HepG2 (cell line): ENCODE measurements around the gene CFAP100.

Experiments used
- AGO2 ChIP-seq: fragments of 200-400 bp; formaldehyde crosslinking; optimal IDR thresholded peaks from 2 replicates; pipeline ENCODE3; 2017; ENCODE audit warnings: mild to moderate bottlenecking, low read depth, low read length, moderate library complexity
- BCL3 ChIP-seq: sonication (generic); formaldehyde crosslinking; IDR thresholded peaks from 2 replicates; pipeline ENCODE4 v1.5.1; 2020; ENCODE audit warnings: mild to moderate bottlenecking, missing genetic modification reagents, moderate library complexity
- EP300 ChIP-seq, 3 experiments: sonication (generic) in 1 of 3; formaldehyde crosslinking in 1 of 3; IDR thresholded peaks; 2 replicates each; pipeline versions ENCODE4 v1.5.1 to v1.6.1; 2011 to 2020; ENCODE audit warnings: low read depth in 2 of 3, low read length in 2 of 3, borderline replicate concordance in 1 of 3, improper control_type of control experiment in 1 of 3, mild to moderate bottlenecking in 1 of 3, missing genetic modification reagents in 1 of 3, moderate library complexity in 1 of 3
- EZH2 ChIP-seq: conservative IDR thresholded peaks from 2 replicates; pipeline ENCODE4 v1.6.1; 2012; ENCODE audit warnings: mild to moderate bottlenecking, low read depth, low read length, moderate library complexity
- HNRNPH1 ChIP-seq: fragments of 200-400 bp; formaldehyde crosslinking; optimal IDR thresholded peaks from 2 replicates; pipeline ENCODE3; 2017; ENCODE audit warnings: mild to moderate bottlenecking, low read depth, low read length
- IRF1 ChIP-seq: sonication (generic); formaldehyde crosslinking; IDR thresholded peaks from 2 replicates; pipeline ENCODE4 v1.4.0; 2020; ENCODE audit warnings: low read depth, mild to moderate bottlenecking, missing genetic modification reagents
- LCORL ChIP-seq, 2 experiments: fragments of 450-650 bp in 1 of 2; sonication (generic) in 1 of 2; formaldehyde crosslinking in 1 of 2; IDR thresholded peaks; 2 replicates each; pipeline versions ENCODE4 v1.5.0 to v1.6.1; 2017 to 2020; ENCODE audit warnings: antibody characterized with exemption in 1 of 2, missing genetic modification reagents in 1 of 2
- NFRKB ChIP-seq: fragments of 450-650 bp; IDR thresholded peaks from 2 replicates; pipeline ENCODE4 v1.6.1; 2017
- SETDB1 ChIP-seq: sonication (generic); formaldehyde crosslinking; IDR thresholded peaks from 2 replicates; pipeline ENCODE4 v1.5.1; 2020; ENCODE audit warnings: missing genetic modification reagents, mild to moderate bottlenecking, borderline replicate concordance
- ZFAT ChIP-seq: sonication (generic); formaldehyde crosslinking; conservative IDR thresholded peaks from 2 replicates; pipeline ENCODE4 v1.8.1; 2023; ENCODE audit warnings: missing genetic modification reagents, inconsistent platforms
- ZNF543 ChIP-seq: sonication (generic); formaldehyde crosslinking; IDR thresholded peaks from 2 replicates; pipeline ENCODE4 v1.4.0; 2020; ENCODE audit warnings: mild to moderate bottlenecking, missing genetic modification reagents

GRCh38 chr3:126381966-126382365, 12.7 kb upstream of the CFAP100 start:
- TF ChIP-seq IRF1 (CRISPR knock-in tag) = no peak
- TF ChIP-seq AGO2 = no peak
- TF ChIP-seq LCORL (IDR thresholded peaks at IDR 0.05) = no peak
- TF ChIP-seq LCORL (CRISPR knock-in tag; IDR thresholded peaks at IDR 0.05) = no peak
- TF ChIP-seq EZH2 = no peak
- TF ChIP-seq NFRKB = no peak
- no peak for TF ChIP-seq ZFAT (CRISPR knock-in tag)
- TF ChIP-seq EP300 (IDR thresholded peaks at IDR 0.05; ENCODE audit: low read depth in 2 of 2, low read length in 2 of 2) = no peak
- no peak for TF ChIP-seq EP300 (CRISPR knock-in tag; IDR thresholded peaks at IDR 0.05; ENCODE audit: borderline replicate concordance)
- TF ChIP-seq BCL3 (CRISPR knock-in tag) = no peak
- no peak for TF ChIP-seq ZNF543 (CRISPR knock-in tag)
- no peak for TF ChIP-seq HNRNPH1
- TF ChIP-seq SETDB1 (CRISPR knock-in tag) = no peak
